ENCODE results near the gene TTC1.

TTC1 gene

DNA sequence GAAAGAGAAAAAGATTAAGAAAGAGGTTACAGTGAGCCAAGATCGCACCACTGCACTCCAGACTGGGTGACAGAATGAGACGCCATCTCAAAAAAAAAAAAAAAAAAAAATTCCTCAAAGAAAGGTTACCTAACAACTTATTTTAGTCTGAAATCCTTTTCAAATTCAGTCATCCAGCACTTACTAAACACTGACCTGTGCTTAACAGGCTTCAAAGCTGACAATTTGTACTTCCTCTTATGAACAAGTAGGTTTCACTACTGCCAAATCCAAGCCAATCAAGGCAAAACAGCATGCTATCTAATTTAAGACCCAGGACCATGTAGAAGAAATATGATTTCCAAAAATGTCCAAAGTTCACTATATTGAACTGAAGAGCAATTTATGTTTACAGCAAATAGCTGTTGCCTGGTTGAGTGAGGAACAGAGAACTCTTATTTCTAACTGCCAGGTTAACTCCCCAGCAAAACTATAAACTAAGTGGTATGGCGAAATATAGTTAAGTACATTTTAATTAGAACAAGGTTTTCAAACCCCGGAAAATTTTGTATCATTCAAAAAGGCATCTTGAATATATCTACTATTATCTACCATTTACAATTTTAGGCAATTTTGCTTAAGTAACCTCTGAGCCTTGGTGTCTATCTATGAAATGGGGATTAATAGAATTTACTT, 96.9 kb downstream of the TTC1 start:
- ATAC-seq = no peak
- TF ChIP-seq ZFP3 (CRISPR knock-in tag; IDR thresholded peaks at IDR 0.05) (no peak), GLIS3 (CRISPR knock-in tag; IDR thresholded peaks at IDR 0.05) (no peak), OSR1 (CRISPR knock-in tag; IDR thresholded peaks at IDR 0.05) (no peak), TOX (CRISPR knock-in tag; IDR thresholded peaks at IDR 0.05; ENCODE audit: borderline replicate concordance) (no peak), PPARA (CRISPR knock-in tag; IDR thresholded peaks at IDR 0.05; ENCODE audit: borderline replicate concordance) (no peak), ISL1 (CRISPR knock-in tag; IDR thresholded peaks at IDR 0.05) (no peak), SNAI2 (CRISPR knock-in tag; IDR thresholded peaks at IDR 0.05) (no peak), ARNTL (CRISPR knock-in tag; IDR thresholded peaks at IDR 0.05; ENCODE audit: borderline replicate concordance, low read depth) (no peak), ZNF8 (CRISPR knock-in tag; IDR thresholded peaks at IDR 0.05) (no peak), PATZ1 (CRISPR knock-in tag; IDR thresholded peaks at IDR 0.05; ENCODE audit: borderline replicate concordance) (no peak), BACH2 (CRISPR knock-in tag; IDR thresholded peaks at IDR 0.05; ENCODE audit: borderline replicate concordance) (no peak)
- TF ChIP-seq, protein P1, sequence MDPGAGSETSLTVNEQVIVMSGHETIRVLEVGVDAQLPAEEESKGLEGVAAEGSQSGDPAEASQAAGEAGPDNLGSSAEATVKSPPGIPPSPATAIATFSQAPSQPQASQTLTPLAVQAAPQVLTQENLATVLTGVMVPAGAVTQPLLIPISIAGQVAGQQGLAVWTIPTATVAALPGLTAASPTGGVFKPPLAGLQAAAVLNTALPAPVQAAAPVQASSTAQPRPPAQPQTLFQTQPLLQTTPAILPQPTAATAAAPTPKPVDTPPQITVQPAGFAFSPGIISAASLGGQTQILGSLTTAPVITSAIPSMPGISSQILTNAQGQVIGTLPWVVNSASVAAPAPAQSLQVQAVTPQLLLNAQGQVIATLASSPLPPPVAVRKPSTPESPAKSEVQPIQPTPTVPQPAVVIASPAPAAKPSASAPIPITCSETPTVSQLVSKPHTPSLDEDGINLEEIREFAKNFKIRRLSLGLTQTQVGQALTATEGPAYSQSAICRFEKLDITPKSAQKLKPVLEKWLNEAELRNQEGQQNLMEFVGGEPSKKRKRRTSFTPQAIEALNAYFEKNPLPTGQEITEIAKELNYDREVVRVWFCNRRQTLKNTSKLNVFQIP (CRISPR knock-in tag; IDR thresholded peaks at IDR 0.05; ENCODE audit: borderline replicate concordance, low read depth) = no peak

DNA sequence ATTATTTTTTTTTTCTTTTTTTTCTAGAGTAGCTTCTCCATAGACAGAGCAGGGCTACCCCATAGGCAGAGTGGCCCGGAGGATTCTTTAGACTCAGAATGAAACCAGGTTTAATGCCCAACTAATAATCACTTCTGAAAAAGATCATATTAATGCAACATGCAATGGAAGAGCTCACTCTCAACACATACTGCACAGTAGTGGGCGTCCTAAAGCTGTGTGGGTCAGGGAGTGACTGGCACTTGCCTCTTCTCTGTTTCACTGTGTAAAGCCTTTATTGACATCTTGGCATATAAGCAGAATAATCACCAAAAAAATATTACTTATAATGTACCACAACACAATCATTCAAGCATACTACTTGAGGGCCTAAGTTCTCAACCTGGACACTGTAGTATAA, 99.2 kb downstream of the TTC1 start:
- ATAC-seq = no peak
- TF ChIP-seq CSDC2 (CRISPR knock-in tag; IDR thresholded peaks at IDR 0.05) (no peak), ZFP3 (CRISPR knock-in tag; IDR thresholded peaks at IDR 0.05) (no peak), ZNF8 (CRISPR knock-in tag; IDR thresholded peaks at IDR 0.05) (no peak), OSR1 (CRISPR knock-in tag; IDR thresholded peaks at IDR 0.05) (no peak), ZNF70 (CRISPR knock-in tag; IDR thresholded peaks at IDR 0.05) (no peak), ISL1 (CRISPR knock-in tag; IDR thresholded peaks at IDR 0.05) (no peak), PPARA (CRISPR knock-in tag; IDR thresholded peaks at IDR 0.05; ENCODE audit: borderline replicate concordance) (no peak), BACH2 (CRISPR knock-in tag; IDR thresholded peaks at IDR 0.05; ENCODE audit: borderline replicate concordance) (no peak), ESRRG (CRISPR knock-in tag; IDR thresholded peaks at IDR 0.05) (no peak), SNAI2 (CRISPR knock-in tag; IDR thresholded peaks at IDR 0.05) (no peak)
- TF ChIP-seq, protein P1 (CRISPR knock-in tag; IDR thresholded peaks at IDR 0.05; ENCODE audit: borderline replicate concordance, low read depth) = no peak
- TF ChIP-seq, protein P2, sequence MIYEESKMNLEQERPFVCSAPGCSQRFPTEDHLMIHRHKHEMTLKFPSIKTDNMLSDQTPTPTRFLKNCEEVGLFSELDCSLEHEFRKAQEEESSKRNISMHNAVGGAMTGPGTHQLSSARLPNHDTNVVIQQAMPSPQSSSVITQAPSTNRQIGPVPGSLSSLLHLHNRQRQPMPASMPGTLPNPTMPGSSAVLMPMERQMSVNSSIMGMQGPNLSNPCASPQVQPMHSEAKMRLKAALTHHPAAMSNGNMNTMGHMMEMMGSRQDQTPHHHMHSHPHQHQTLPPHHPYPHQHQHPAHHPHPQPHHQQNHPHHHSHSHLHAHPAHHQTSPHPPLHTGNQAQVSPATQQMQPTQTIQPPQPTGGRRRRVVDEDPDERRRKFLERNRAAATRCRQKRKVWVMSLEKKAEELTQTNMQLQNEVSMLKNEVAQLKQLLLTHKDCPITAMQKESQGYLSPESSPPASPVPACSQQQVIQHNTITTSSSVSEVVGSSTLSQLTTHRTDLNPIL (CRISPR knock-in tag; IDR thresholded peaks at IDR 0.05; ENCODE audit: low read depth) = no peak
- TF ChIP-seq, protein P3, sequence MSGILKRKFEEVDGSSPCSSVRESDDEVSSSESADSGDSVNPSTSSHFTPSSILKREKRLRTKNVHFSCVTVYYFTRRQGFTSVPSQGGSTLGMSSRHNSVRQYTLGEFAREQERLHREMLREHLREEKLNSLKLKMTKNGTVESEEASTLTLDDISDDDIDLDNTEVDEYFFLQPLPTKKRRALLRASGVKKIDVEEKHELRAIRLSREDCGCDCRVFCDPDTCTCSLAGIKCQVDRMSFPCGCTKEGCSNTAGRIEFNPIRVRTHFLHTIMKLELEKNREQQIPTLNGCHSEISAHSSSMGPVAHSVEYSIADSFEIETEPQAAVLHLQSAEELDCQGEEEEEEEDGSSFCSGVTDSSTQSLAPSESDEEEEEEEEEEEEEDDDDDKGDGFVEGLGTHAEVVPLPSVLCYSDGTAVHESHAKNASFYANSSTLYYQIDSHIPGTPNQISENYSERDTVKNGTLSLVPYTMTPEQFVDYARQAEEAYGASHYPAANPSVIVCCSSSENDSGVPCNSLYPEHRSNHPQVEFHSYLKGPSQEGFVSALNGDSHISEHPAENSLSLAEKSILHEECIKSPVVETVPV (CRISPR knock-in tag; IDR thresholded peaks at IDR 0.05) = no peak
